AG10803 (cell line): ENCODE results near the gene TMEM208.

Source experiments
- DNase-seq: peaks from one replicate; pipeline ENCODE4 v3.0.0; 2010; ENCODE audit warnings: low read depth
- H3K4me3 ChIP-seq: 2 replicates; pipeline ENCODE4 v1.5.1; 2011; ENCODE audit warnings: mild to moderate bottlenecking, low read length, control low read depth
- TF ChIP-seq, protein P1 (sequence below): conservative IDR thresholded peaks from 2 replicates; pipeline ENCODE4 v1.5.1; 2011; ENCODE audit warnings: mild to moderate bottlenecking, low read length, control low read depth, inconsistent platforms

The TMEM208 gene

DNA sequence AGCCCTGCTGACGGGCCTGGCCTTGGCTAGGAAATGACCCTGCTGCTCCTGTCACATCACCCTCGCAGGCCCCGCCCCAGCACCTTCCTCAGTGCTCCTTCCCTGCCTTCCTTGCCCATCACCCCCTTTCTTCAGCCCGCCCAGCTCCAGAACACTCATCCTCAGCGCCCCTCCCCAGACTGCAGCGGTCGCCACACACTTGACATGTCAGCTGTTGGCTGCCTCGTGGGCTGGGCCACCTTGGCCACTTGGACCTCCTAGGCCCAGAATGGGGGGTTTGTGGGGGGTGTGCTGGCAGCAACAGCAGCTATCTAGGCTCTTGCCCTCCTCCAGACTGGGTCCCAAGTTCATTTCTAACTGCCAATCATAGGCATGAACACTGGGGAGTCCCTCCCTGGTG is 17.4 kb upstream of the TMEM208 start:
- H3K4me3 ChIP-seq: no peak overlapping the region

DNA sequence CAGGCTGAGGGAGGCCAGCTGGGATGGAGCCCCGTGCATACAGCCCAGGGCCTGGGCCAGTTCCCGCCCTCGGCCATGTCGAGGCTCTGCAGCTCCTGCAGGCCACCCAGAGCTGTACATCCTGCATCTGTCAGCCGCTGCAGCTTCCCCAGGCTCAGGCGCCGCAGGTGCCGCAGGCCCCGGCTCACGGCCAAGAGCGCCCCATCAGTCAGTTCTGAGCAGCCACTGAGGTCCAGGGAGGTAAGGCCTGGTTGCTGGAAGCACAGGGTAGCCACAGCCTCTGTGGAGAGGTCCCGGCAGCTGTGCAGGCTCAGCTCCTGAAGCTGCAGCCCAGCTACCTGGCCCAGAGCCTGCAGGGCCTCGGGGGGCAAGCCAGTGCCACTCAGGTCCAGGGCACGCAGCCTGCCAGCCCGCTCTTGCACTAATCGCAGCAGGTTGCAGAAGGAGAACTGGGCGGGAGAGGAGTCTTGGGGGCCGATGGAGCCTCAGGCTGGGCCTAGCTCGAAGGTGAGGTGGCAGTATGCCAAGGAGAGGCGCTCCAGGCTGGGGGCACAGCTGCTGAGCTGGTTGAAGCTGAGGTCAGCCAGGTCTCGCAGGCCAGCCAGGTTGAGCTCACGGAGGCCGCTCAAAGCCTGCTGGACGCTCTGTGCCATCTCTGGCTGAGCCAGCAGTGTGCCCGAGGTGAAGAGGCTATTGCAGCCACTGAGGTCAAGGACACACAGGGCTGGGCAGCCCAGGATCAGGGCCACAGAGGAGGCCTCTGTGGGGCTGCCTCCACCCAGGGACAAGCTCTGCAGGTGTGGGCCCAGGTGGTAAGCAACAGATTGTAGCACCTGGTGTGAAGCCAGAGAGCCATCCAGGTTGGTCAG is 16.6 kb upstream of the TMEM208 start:
- DNase-seq: no peak
- TF ChIP-seq, protein P1, sequence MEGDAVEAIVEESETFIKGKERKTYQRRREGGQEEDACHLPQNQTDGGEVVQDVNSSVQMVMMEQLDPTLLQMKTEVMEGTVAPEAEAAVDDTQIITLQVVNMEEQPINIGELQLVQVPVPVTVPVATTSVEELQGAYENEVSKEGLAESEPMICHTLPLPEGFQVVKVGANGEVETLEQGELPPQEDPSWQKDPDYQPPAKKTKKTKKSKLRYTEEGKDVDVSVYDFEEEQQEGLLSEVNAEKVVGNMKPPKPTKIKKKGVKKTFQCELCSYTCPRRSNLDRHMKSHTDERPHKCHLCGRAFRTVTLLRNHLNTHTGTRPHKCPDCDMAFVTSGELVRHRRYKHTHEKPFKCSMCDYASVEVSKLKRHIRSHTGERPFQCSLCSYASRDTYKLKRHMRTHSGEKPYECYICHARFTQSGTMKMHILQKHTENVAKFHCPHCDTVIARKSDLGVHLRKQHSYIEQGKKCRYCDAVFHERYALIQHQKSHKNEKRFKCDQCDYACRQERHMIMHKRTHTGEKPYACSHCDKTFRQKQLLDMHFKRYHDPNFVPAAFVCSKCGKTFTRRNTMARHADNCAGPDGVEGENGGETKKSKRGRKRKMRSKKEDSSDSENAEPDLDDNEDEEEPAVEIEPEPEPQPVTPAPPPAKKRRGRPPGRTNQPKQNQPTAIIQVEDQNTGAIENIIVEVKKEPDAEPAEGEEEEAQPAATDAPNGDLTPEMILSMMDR: no peak

More for the DNA sequence above, 17.4 kb upstream of the TMEM208 start:
- DNase-seq: no peak
- TF ChIP-seq, protein P1: no peak

DNA sequence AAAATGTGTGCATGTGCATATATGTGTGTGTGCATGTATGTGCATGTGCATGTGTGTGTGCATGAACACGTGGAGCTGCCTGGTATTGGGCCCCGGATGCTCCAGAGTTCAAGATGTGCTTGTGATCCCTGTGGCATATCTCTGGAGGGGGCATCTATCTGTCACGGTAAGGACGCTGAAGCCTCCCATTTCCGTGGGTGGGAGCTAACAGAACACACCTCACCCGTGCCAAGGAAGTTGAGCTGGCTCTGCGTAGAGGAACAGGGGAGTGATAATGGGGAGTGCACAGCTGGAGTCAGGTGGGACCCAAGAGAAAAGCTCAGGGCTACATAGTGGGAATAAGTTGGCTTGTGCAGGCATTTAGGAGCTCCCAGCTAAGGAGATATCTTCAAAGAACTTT is 15.3 kb upstream of the TMEM208 start:
- H3K4me3 ChIP-seq: no peak overlapping the region
- TF ChIP-seq, protein P1: no peak
- no peak for DNase-seq

More for the DNA sequence above, 16.6 kb upstream of the TMEM208 start:
- H3K4me3 ChIP-seq: no peak overlapping the region

DNA sequence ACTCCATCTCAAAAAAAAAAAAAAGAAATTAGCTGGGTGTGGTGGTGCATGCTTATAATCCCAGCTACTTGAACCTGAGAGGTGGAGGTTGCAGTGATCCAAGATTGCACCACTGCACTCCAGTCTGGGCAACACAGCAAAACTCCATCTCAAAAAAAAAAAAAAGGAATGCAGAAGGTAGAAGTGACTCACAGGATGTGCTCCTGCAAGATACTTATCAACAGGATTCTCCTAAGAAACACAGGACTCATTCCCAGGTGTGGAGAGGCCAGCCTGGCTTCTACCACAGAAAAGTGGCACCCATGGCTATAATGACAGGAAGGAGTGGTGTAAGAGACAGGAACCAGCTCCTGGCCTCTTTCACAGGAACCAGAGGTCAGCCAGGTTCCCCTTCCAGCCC is 14.2 kb upstream of the TMEM208 start:
- H3K4me3 ChIP-seq: no peak overlapping the region
- DNase-seq: no peak
- TF ChIP-seq, protein P1: no peak

DNA sequence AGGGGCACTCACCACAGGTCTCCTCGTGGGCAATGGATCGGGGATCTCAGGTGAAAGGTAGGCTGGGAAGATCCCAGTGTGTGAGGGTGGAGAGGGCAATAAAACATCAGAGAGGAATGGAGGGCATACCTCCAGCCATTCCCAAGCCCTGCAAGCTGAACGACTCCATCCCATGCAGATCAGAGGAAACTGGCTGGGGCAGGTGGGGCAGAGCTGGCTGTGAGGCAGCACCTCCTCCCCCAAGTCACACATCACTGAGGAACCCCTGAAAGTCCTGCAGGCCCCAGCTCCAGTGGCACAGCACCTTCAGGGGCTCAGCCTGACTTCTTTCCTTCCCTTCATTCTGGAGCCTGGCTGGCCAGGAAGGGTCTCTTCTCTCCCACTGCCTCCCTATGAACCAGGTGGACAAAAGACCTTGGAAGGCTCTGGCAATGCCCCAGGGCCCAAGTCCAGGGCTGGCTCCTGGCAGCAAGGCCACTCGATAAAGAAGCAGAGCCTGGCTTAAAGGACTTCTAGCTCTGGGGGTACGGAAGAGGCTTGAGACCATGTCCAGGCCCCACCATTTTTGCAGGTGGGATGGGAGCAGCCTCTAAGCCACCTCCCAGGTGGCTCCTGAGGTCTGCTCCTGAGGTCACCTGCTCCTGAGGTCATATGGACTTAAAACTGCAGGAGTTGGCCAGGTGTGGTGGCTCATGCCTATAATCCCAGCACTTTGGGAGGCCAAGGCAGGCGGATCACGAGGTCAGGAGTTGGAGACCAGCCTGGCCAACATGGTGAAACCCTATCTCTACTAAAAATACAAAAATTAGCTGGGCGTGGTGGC is 13.5 kb upstream of the TMEM208 start:
- TF ChIP-seq, protein P1: no peak
- DNase-seq: no peak
- no peak overlapping the region for H3K4me3 ChIP-seq

DNA sequence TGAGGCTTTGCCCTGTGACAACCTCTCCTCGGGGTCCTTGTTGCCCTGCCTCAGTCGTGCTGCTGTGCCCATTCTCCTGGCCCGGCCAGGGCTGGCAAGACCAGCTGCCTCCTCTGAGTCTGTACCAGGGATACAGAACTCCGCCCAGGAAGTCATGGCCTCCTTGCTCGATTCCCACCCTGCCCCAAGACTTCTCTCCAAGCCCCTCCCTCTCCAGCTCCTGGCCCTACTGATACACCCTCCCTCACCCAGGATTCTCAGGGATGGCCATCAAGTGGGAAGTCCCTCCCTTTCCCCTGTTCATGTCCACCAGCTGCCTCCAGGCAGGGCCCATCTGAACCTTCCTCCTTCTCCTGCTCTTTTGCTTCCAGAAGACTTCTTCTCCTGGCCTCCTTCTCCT is 11.2 kb upstream of the TMEM208 start:
- H3K4me3 ChIP-seq: no peak overlapping the region
- DNase-seq: no peak
- TF ChIP-seq, protein P1: no peak
